Fibroblast of skin of left biceps (primary cell): Measurements from ENCODE around the gene RAG2.
A peak's percentile ranks its signal among the peaks of the same experiment; 100 is the strongest.

Experiments
- DNase-seq, 2 experiments: peaks; one replicate each; pipeline ENCODE4 v3.0.0-alpha.2; 2013; ENCODE audit warnings: low read depth in 2 of 2

Gene RAG2

GRCh38 chr11:36598051-36598450, at the start of gene RAG2:
RAG2 (minus strand) TSS chr11:36598236; CDS start chr11:36594168, 4,068 bp downstream.
- DNase-seq, result no peak

- no peak for DNase-seq
These were observed 40.5 kb upstream of the RAG2 start for GRCh38 chr11:36638556-36638955.

GRCh38 chr11:36635066-36635862, 37.2 kb upstream of the RAG2 start:
- no peak for DNase-seq

GRCh38 chr11:36631774-36632173, 33.7 kb upstream of the RAG2 start:
- DNase-seq, result no peak

GRCh38 chr11:36628765-36629244, 30.8 kb upstream of the RAG2 start:
- DNase-seq, result no peak

GRCh38 chr11:36628141-36628540, 30.1 kb upstream of the RAG2 start:
- DNase-seq, result no peak

- DNase-seq, result no peak
These were observed 29.4 kb upstream of the RAG2 start for GRCh38 chr11:36627471-36627870.

GRCh38 chr11:36627006-36627405, 29.0 kb upstream of the RAG2 start:
- no peak for DNase-seq

GRCh38 chr11:36623494-36623893, 25.5 kb upstream of the RAG2 start:
- DNase-seq, result no peak

- peak; percentile 15 to 23 for DNase-seq
These were observed 24.5 kb upstream of the RAG2 start for GRCh38 chr11:36622431-36623136.

GRCh38 chr11:36620246-36620645, 22.2 kb upstream of the RAG2 start:
- DNase-seq, result no peak

GRCh38 chr11:36619502-36619901, 21.5 kb upstream of the RAG2 start:
- DNase-seq, result no peak

- DNase-seq, result no peak
These were observed 20.5 kb upstream of the RAG2 start for GRCh38 chr11:36618363-36619047.

- no peak for DNase-seq
These were observed 19.7 kb upstream of the RAG2 start for GRCh38 chr11:36617543-36618362.

- DNase-seq, result no peak
These were observed 17.8 kb upstream of the RAG2 start for GRCh38 chr11:36615826-36616225.

GRCh38 chr11:36609383-36609782, 11.3 kb upstream of the RAG2 start:
- DNase-seq, result no peak

GRCh38 chr11:36608491-36609199, 10.6 kb upstream of the RAG2 start:
- DNase-seq, result no peak

- DNase-seq, result no peak
These were observed 7.5 kb upstream of the RAG2 start for GRCh38 chr11:36605221-36606216.

- no peak for DNase-seq
These were observed 4.1 kb upstream of the RAG2 start for GRCh38 chr11:36602135-36602534.

- no peak for DNase-seq
These were observed 3.1 kb upstream of the RAG2 start for GRCh38 chr11:36601155-36601554.
